GM12865 (cell line): ENCODE measurements around the gene CD300LF.

ENCODE experiments used
- DNase-seq: peaks from one replicate; pipeline ENCODE4 v3.0.0; 2010; ENCODE audit warnings: low read depth
- H3K4me3 ChIP-seq: 2 replicates; pipeline ENCODE4 v1.5.1; 2011; ENCODE audit warnings: mild to moderate bottlenecking, low read depth, low read length, control low read depth
- CTCF ChIP-seq: IDR thresholded peaks from 2 replicates; pipeline ENCODE4 v1.5.1; 2011; ENCODE audit warnings: low read length, control low read depth, low read depth, inconsistent platforms; ENCODE audit not compliant: insufficient read depth; ENCODE audit errors: missing control alignments

Gene CD300LF

GRCh38 chr17:74663561-74663960 is 49.2 kb downstream of the CD300LF start:
- no peak overlapping the region for H3K4me3 ChIP-seq
- no peak for TF ChIP-seq CTCF
- DNase-seq = no peak

- no peak for DNase-seq
- no peak overlapping the region for H3K4me3 ChIP-seq
- no peak for TF ChIP-seq CTCF
Observed at GRCh38 chr17:74659889-74660288, 52.8 kb downstream of the CD300LF start.

- no peak for DNase-seq
- no peak overlapping the region for H3K4me3 ChIP-seq
- no peak for TF ChIP-seq CTCF
Observed at GRCh38 chr17:74658620-74659019, 54.1 kb downstream of the CD300LF start.

- no peak for TF ChIP-seq CTCF
- no peak overlapping the region for H3K4me3 ChIP-seq
- no peak for DNase-seq
Observed at GRCh38 chr17:74654742-74655141, 58.0 kb downstream of the CD300LF start.

GRCh38 chr17:74652020-74652419 is 60.7 kb downstream of the CD300LF start:
- TF ChIP-seq CTCF = no peak
- DNase-seq = no peak
- no peak overlapping the region for H3K4me3 ChIP-seq

- no peak for DNase-seq
- H3K4me3 ChIP-seq = no peak overlapping the region
- TF ChIP-seq CTCF = no peak
Observed at GRCh38 chr17:74649909-74650308, 62.8 kb downstream of the CD300LF start.

- no peak overlapping the region for H3K4me3 ChIP-seq
- no peak for TF ChIP-seq CTCF
- no peak for DNase-seq
Observed at GRCh38 chr17:74647871-74648672, 64.7 kb downstream of the CD300LF start.
